Transverse colon (tissue), 4 donors: Measurements from ENCODE around the gene SAV1.

Experiments used
- EP300 ChIP-seq: sonication (generic); formaldehyde crosslinking; IDR thresholded peaks from one replicate; pipeline ENCODE4 v1.6.1; 2017; ENCODE audit warnings: antibody characterized with exemption, low read depth
- POLR2A ChIP-seq: fragments of 450-650 bp; IDR thresholded peaks from one replicate; pipeline ENCODE4 v1.6.1; 2016; ENCODE audit warnings: antibody characterized with exemption, mild to moderate bottlenecking, moderate library complexity
- POLR2AphosphoS5 ChIP-seq, 3 donors: sonication (generic); formaldehyde crosslinking; IDR thresholded peaks; one replicate each; pipeline ENCODE4 v1.6.1; 2016; ENCODE audit warnings: antibody characterized with exemption in 3 of 3
- TF ChIP-seq, protein P1 (sequence below), 5 experiments: fragments of 200-600 bp in 3 of 5; fragments of 450-650 bp in 2 of 5; sonication (generic) in 3 of 5; IDR thresholded peaks; 1 replicate in 2 of 5; 2 replicates in 3 of 5; pipeline ENCODE4 v1.5.1; 2016 to 2017; ENCODE audit warnings: antibody characterized with exemption in 5 of 5, inconsistent platforms in 3 of 5, mild to moderate bottlenecking in 2 of 5, moderate library complexity in 1 of 5

DNA sequence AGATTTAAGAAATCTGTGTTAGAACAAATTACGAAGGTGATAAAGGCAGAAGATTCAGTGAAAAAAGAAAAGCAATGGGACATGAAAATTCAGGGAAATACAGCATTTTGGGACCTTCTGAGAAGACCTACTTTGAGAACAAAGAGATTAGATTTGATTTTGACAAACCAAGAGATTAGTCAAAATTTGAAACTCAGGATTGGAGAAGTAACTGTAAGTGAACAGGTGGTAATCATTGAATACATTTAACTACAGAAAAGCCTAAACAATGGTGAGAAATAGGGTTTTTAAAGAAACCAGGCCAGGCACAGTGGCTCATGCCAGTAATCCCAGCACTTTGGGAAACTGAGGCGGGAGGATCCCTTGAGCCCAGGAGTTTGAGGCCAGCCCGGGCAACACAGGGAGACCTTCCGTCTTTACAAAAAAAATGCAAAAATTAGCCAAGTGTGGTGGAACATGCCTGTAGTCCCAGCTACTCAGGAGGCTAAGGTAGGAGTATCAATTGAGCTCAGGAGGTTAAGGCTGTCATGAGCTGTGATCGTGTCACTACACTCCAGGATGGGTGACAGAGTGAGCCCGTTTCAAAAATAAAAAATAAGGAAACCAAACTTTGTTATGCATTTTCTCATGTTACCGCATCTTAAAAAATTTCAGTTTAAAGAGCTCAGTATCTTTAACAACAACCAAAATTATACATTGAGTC, 8.9 kb upstream of the SAV1 start:
- TF ChIP-seq, protein P1, sequence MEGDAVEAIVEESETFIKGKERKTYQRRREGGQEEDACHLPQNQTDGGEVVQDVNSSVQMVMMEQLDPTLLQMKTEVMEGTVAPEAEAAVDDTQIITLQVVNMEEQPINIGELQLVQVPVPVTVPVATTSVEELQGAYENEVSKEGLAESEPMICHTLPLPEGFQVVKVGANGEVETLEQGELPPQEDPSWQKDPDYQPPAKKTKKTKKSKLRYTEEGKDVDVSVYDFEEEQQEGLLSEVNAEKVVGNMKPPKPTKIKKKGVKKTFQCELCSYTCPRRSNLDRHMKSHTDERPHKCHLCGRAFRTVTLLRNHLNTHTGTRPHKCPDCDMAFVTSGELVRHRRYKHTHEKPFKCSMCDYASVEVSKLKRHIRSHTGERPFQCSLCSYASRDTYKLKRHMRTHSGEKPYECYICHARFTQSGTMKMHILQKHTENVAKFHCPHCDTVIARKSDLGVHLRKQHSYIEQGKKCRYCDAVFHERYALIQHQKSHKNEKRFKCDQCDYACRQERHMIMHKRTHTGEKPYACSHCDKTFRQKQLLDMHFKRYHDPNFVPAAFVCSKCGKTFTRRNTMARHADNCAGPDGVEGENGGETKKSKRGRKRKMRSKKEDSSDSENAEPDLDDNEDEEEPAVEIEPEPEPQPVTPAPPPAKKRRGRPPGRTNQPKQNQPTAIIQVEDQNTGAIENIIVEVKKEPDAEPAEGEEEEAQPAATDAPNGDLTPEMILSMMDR (IDR thresholded peaks at IDR 0.05) = no peak
- no peak for TF ChIP-seq POLR2A
- no peak for TF ChIP-seq POLR2AphosphoS5 (IDR thresholded peaks at IDR 0.05)
- no peak for TF ChIP-seq EP300
